ENCODE measurements around the gene CTAG1A. TPM values are rescaled to one million over a fixed set of nuclear protein-coding genes. Genes with fewer than 3 reads are reported as not detected.
A peak's percentile ranks its signal among the peaks of the same experiment; 100 is the strongest.

The CTAG1A gene
- total and polyA plus RNA-seq, 7 donors = not detected

DNA sequence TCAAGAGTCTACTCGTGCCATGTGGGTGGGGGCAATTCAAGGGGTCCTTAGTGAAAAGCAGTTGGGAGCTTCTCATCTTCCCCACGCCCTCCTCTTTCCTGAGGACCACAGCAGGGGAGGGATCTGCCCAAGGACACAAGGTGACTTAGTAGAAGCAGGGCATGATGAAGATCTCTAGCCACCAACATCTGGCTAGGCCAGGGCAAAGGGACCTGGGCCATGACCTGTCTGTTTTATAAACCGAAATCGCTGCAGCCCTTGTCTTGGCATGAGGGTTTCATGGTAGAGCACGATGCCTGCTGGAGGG, 43.4 kb upstream of the CTAG1A start:
- Histone ChIP-seq H3K27ac (peak overlapping the region; percentile 73), H3K36me3 (ENCODE audit: insufficient read depth in 1 of 2, low read depth in 1 of 2) (peaks cover 0 to 9% of the 10 kb centered on the region in 2 donors), H3K9me3 (no peaks in the 10 kb centered on the region), H3K4me3 (no peak overlapping the region), H3K27me3 (ENCODE audit: insufficient read depth in 3 of 3, low read length in 2 of 3) (no peaks in the 10 kb centered on the region), H3K4me1 (peaks cover 11% of the 10 kb centered on the region)
- TF ChIP-seq, protein P1, sequence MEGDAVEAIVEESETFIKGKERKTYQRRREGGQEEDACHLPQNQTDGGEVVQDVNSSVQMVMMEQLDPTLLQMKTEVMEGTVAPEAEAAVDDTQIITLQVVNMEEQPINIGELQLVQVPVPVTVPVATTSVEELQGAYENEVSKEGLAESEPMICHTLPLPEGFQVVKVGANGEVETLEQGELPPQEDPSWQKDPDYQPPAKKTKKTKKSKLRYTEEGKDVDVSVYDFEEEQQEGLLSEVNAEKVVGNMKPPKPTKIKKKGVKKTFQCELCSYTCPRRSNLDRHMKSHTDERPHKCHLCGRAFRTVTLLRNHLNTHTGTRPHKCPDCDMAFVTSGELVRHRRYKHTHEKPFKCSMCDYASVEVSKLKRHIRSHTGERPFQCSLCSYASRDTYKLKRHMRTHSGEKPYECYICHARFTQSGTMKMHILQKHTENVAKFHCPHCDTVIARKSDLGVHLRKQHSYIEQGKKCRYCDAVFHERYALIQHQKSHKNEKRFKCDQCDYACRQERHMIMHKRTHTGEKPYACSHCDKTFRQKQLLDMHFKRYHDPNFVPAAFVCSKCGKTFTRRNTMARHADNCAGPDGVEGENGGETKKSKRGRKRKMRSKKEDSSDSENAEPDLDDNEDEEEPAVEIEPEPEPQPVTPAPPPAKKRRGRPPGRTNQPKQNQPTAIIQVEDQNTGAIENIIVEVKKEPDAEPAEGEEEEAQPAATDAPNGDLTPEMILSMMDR (IDR thresholded peaks at IDR 0.05) = no peak
- 55 to 79% (median 70%) methylated on average over 4 to 5 of the region's 5 CpGs for WGBS, 3 donors
- ATAC-seq = no peak
- intact Hi-C loops (cut with DNase I) = no loop called here
- no peak for DNase-seq

DNA sequence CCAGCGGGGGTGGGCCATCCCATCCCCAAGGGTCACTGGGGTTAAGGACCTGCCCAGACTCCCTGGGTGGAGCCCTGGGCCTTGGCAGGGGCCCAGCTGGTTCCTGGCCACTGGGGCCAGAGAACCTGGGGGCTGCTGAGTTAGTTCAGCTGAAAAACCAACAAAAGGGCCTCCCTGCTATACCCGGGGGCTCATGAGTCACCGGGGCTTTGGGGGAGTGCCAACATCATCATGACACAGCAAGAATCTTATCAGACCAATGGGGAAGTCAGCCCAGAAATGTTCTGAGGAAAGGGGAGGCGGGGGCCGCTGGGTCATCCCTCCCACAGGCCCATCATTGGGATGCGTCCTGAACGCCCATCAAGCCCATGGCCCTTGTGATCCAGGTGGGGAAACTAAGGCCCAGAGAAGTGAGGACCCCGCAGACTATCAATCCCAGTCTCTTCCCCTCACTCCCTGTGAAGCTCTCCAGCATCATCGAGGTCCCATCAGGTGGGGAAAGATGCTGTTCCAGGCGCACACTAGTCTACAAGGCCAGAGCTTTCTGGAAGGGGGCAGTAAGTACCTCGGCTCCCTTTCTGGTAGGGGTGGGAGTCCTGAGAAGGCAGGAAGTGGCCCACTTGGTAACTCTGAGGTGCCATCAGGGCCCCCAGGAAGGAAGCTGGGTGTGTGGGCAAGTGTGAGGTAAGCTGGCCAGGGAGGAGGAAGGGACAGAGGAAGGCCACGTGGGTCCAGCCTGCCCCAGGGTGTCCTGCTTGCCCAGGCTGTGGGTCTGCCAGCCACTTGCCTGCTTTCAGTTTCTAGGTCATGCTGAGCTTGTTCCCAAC, 42.8 kb upstream of the CTAG1A start:
- intact Hi-C loops (cut with DNase I) = no loop called here
- Histone ChIP-seq H3K4me1 (peaks cover 11% of the 10 kb centered on the region), H3K27ac (peak overlapping the region; percentile 73), H3K27me3 (ENCODE audit: insufficient read depth in 3 of 3, low read length in 2 of 3) (no peaks in the 10 kb centered on the region), H3K36me3 (ENCODE audit: insufficient read depth in 1 of 2, low read depth in 1 of 2) (peaks cover 0 to 9% of the 10 kb centered on the region in 2 donors), H3K9me3 (no peaks in the 10 kb centered on the region), H3K4me3 (peak overlapping the region; percentile 16)
- ATAC-seq (peak; percentile 27 to 48 (median 37)), DNase-seq (peak; percentile 83 to 85)
- TF ChIP-seq, protein P1 (IDR thresholded peaks at IDR 0.05) = no peak
- 55 to 79% (median 60%) methylated on average over 10 to 12 of the region's 12 CpGs for WGBS, 3 donors

DNA sequence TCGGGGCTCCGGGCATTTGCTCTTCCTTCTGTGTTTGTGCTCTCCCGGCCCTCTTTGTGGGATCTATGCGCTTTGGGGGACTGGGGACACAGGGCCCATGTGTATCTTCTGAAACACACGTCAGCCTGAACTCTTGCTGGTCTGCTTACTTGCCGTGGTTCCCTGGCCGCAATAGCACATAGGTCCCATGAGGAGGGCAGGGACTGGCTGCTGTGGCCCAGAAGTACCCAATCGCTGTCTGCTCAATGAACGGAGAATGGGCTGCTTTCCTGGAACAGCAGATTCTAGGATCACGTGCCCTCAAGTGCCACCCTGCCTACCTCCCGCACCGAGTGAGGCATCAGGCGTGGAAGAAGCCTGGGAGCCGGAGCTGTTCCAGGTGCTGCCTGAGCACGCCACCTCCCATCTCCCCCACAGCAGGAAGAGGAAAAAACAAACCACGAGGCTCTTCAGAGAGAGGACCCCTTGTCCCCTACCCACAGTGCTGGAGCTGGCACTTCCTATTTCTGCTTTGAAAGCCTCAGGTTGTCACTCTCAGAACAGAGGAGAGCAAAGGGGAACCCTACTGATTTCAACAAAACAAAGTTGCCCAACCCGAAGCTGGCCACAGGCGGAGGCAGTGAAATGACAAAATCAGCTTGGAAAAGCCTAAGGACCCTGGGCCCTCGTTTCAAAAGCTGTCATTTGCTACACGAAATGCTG, 42.1 kb upstream of the CTAG1A start:
- H3K9me3 ChIP-seq = no peaks in the 10 kb centered on the region
- DNase-seq (no peak), ATAC-seq (no peak)
- intact Hi-C loops (cut with DNase I) = no loop called here
- TF ChIP-seq, protein P1 (IDR thresholded peaks at IDR 0.05) = no peak
- H3K4me1 ChIP-seq = peaks cover 11% of the 10 kb centered on the region
- WGBS, 3 donors = 61 to 82% (median 65%) methylated on average over 15 to 20 of the region's 20 CpGs
- H3K4me3 ChIP-seq = peak overlapping the region; percentile 16
- peak overlapping the region; percentile 73 for H3K27ac ChIP-seq
- peaks cover 0 to 9% of the 10 kb centered on the region in 2 donors for H3K36me3 ChIP-seq (ENCODE audit: insufficient read depth in 1 of 2, low read depth in 1 of 2)
- H3K27me3 ChIP-seq (ENCODE audit: insufficient read depth in 3 of 3, low read length in 2 of 3) = no peaks in the 10 kb centered on the region

DNA sequence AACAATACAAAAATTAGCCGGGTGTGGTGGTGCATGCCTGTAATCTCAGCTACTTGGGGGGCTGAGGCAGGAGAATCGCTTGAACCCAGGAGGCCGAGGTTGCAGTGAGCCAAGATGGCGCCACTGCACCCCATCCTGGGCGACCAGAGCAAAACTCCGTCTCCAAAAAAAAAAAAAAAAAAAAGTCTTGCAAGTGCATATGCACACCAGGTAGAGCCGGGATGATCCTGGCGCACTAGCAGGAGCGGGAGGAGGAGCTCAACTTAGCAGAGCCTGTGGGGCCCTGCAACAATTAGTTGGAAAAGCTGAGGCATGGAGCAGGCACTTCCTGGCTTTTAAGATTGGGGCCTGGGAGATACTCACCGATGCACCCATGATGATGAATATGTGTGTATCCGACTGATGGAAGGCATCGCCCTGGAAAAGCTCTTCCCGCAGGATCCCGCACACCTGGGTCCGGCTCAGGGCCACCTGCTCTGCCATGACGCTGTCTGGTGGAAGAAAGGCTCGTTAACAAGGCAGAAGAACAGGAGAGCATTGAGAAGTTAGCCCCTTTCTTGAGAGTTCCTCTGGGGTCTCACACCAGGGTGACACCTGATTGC, 39.2 kb upstream of the CTAG1A start:
- ATAC-seq = no peak
- DNase-seq = no peak
- no peak overlapping the region for H3K27ac ChIP-seq
- peaks cover 0 to 9% of the 10 kb centered on the region in 2 donors for H3K36me3 ChIP-seq (ENCODE audit: insufficient read depth in 1 of 2, low read depth in 1 of 2)
- no peaks in the 10 kb centered on the region for H3K9me3 ChIP-seq
- H3K27me3 ChIP-seq (ENCODE audit: insufficient read depth in 3 of 3, low read length in 2 of 3) = no peaks in the 10 kb centered on the region
- peak overlapping the region; percentile 68 for H3K4me3 ChIP-seq
- H3K4me1 ChIP-seq = peaks cover 17% of the 10 kb centered on the region
- TF ChIP-seq, protein P1 (IDR thresholded peaks at IDR 0.05) = no peak
- intact Hi-C loops (cut with DNase I) = no loop called here
- 92 to 97% (median 94%) methylated on average over 12 to 17 of the region's 17 CpGs for WGBS, 3 donors
